DND-41 (cell line): ENCODE data around the gene EAF2.

Source experiments
- ATAC-seq: fragments of 200-7000 bp; cut with Tn5 transposase; 3 replicates; pipeline ENCODE4 v1.9.1; 2021; ENCODE audit warnings: low read depth; ENCODE audit not compliant: insufficient read depth
- DNase-seq: peaks from one replicate; pipeline ENCODE4 v3.0.0-alpha.2; 2020
- H2AFZ ChIP-seq: 2 replicates; pipeline ENCODE4 v1.6.0; 2012; ENCODE audit warnings: low read depth, low read length
- H3K27ac ChIP-seq: 2 replicates; pipeline ENCODE4 v1.5.1; 2012; ENCODE audit warnings: low read length, inconsistent platforms
- H3K27me3 ChIP-seq: fragments of 200-600 bp; sonication (generic); 2 replicates; pipeline ENCODE4 v1.6.0; 2012; ENCODE audit warnings: low read length, mild to moderate bottlenecking, inconsistent platforms; ENCODE audit not compliant: insufficient read depth, poor library complexity
- H3K36me3 ChIP-seq: 2 replicates; pipeline ENCODE4 v1.5.1; 2012; ENCODE audit warnings: low read length, inconsistent platforms; ENCODE audit not compliant: insufficient read depth
- H3K4me1 ChIP-seq: 2 replicates; pipeline ENCODE4 v1.5.1; 2012; ENCODE audit warnings: mild to moderate bottlenecking, low read length; ENCODE audit not compliant: insufficient read depth
- H3K4me2 ChIP-seq: 2 replicates; pipeline ENCODE4 v1.6.0; 2012; ENCODE audit warnings: mild to moderate bottlenecking, moderate library complexity, low read length, inconsistent platforms; ENCODE audit not compliant: insufficient read depth
- H3K4me3 ChIP-seq, 2 experiments: fragments of 200-600 bp in 1 of 2; shearing (Covaris generic) in 1 of 2; 2 replicates each; pipeline ENCODE4 v1.5.1; 2012 to 2016; ENCODE audit warnings: inconsistent platforms in 2 of 2, low read length in 2 of 2, mild to moderate bottlenecking in 2 of 2, low read depth in 1 of 2, moderate library complexity in 1 of 2
- H3K79me2 ChIP-seq: 2 replicates; pipeline ENCODE4 v1.6.0; 2012; ENCODE audit warnings: low read length, inconsistent platforms; ENCODE audit not compliant: insufficient read depth
- H3K9ac ChIP-seq: 2 replicates; pipeline ENCODE4 v1.6.0; 2012; ENCODE audit warnings: low read depth, mild to moderate bottlenecking, inconsistent platforms, low read length, moderate library complexity
- H3K9me3 ChIP-seq: 2 replicates; pipeline ENCODE4 v1.5.1; 2012; ENCODE audit warnings: low read length, moderate library complexity, mild to moderate bottlenecking, inconsistent platforms; ENCODE audit not compliant: insufficient read depth, severe bottlenecking
- H4K20me1 ChIP-seq: 2 replicates; pipeline ENCODE4 v1.6.0; 2012; ENCODE audit warnings: low read length; ENCODE audit not compliant: insufficient read depth
- CTCF ChIP-seq: IDR thresholded peaks from 2 replicates; pipeline ENCODE4 v1.5.1; 2012; ENCODE audit warnings: borderline replicate concordance, low read length, moderate library complexity, mild to moderate bottlenecking; ENCODE audit not compliant: poor library complexity, severe bottlenecking; ENCODE audit errors: extremely low read depth
- EZH2 ChIP-seq: IDR thresholded peaks from 3 replicates; pipeline ENCODE4 v1.6.1; 2012; ENCODE audit warnings: borderline replicate concordance, low read depth, mild to moderate bottlenecking, moderate library complexity, low read length, inconsistent platforms; ENCODE audit not compliant: severe bottlenecking

EAF2 gene

GRCh38 chr3:121822973-121823372 is 12.0 kb upstream of the EAF2 start:
- Histone ChIP-seq H4K20me1 (no peaks in the 10 kb centered on the region), H3K4me3 (no peak overlapping the region), H3K27me3 (no peaks in the 10 kb centered on the region), H3K9ac (no peak overlapping the region), H3K9me3 (peaks cover 13% of the 10 kb centered on the region), H3K36me3 (peaks cover 89% of the 10 kb centered on the region), H3K79me2 (peaks cover 50% of the 10 kb centered on the region), H2AFZ (no peak overlapping the region), H3K4me2 (no peak overlapping the region), H3K4me1 (0 out of 2 replicates have a peak, but pooled peaks cover under 1% of the 10 kb centered on the region), H3K27ac (no peak overlapping the region)
- ATAC-seq (no peak), DNase-seq (no peak)
- TF ChIP-seq EZH2 (no peak), CTCF (no peak)

DNA sequence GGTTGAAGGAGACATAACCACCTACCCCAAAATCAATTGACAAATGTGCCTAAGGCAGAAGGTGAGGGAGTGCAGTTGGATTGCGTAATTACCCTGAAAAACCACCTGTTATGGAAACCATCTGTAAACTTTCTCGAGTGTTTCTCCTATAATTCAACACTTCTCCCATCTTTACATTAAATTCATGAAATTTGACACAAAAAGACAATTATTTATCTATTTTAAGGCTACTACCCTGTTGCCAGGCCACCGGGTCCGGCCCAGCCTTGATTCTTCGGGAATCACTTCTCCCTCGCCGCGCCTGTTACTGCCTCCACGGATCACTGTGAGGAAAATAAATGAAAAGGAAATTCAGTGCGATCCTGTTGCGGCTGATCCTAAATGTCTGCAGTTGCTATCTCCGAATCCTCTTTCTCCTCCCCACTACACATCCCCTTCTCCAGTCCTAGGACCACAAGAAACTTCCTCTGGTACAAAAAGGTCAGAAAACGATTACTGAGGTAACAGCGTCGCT is 795 bp upstream of the EAF2 start:
- H3K4me3 ChIP-seq = peak overlapping the region; percentile 69 to 85
- TF ChIP-seq CTCF (no peak), EZH2 (no peak)
- no peaks in the 10 kb centered on the region for H3K27me3 ChIP-seq
- no peak for DNase-seq
- peaks cover 50% of the 10 kb centered on the region for H3K79me2 ChIP-seq
- peak overlapping the region; percentile 80 for H3K9ac ChIP-seq
- peaks cover 33% of the 10 kb centered on the region for H3K36me3 ChIP-seq
- peaks cover 2% of the 10 kb centered on the region; the same call in 1 of the 2 replicates for H4K20me1 ChIP-seq
- H3K4me2 ChIP-seq = peak overlapping the region; percentile 86
- ATAC-seq = no peak
- peak overlapping the region; percentile 91 for H2AFZ ChIP-seq
- peaks cover 35% of the 10 kb centered on the region for H3K4me1 ChIP-seq
- H3K27ac ChIP-seq = peak overlapping the region; percentile 89
- H3K9me3 ChIP-seq = no peaks in the 10 kb centered on the region

DNA sequence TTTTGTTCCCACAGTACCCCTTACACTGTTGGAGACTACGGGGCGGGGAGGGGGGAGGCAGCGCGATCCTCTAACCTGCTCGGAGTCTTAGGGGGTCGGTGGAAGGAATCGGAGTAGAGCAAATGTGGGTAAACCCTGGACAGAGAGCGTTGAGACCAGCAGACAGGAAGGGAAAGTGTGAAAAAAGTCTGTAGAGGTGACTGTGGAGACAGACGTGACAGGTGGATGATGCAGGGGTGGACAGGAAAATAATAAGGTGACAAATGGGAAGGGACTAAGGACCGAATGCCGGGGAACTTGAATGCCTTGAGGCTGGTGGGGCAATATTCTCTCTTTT is 424 bp downstream of the EAF2 start:
- H3K36me3 ChIP-seq = peaks cover 25% of the 10 kb centered on the region
- peak overlapping the region; percentile 45 for H3K27ac ChIP-seq
- no peaks in the 10 kb centered on the region for H3K27me3 ChIP-seq
- DNase-seq (no peak), ATAC-seq (no peak)
- peak overlapping the region; percentile 80 for H3K9ac ChIP-seq
- peaks cover 35% of the 10 kb centered on the region for H3K4me1 ChIP-seq
- TF ChIP-seq EZH2 (no peak), CTCF (no peak)
- H3K9me3 ChIP-seq = no peaks in the 10 kb centered on the region
- no peaks in the 10 kb centered on the region for H4K20me1 ChIP-seq
- H3K79me2 ChIP-seq = peaks cover 43% of the 10 kb centered on the region
- peak overlapping the region; percentile 75 for H2AFZ ChIP-seq
- peak overlapping the region; percentile 86 for H3K4me2 ChIP-seq
- H3K4me3 ChIP-seq = peak overlapping the region; percentile 69 to 85; a peak in 3 of 4 replicates
